DOHH2 (cell line): Measurements from ENCODE around the gene TSC2.

Experiments
- EZH2phosphoT487 ChIP-seq: fragments of 200-600 bp; sonication (generic); IDR thresholded peaks from 2 replicates; pipeline ENCODE4 v1.6.1; 2017; ENCODE audit warnings: borderline replicate concordance, mild to moderate bottlenecking, antibody characterized with exemption, low read length, moderate library complexity, mixed read lengths
- TF ChIP-seq, protein P1 (sequence below): fragments of 200-600 bp; sonication (generic); IDR thresholded peaks from one replicate; pipeline ENCODE4 v1.5.1; 2014; ENCODE audit warnings: antibody characterized with exemption, mild to moderate bottlenecking, low read depth, low read length; ENCODE audit not compliant: poor library complexity, severe bottlenecking

DNA sequence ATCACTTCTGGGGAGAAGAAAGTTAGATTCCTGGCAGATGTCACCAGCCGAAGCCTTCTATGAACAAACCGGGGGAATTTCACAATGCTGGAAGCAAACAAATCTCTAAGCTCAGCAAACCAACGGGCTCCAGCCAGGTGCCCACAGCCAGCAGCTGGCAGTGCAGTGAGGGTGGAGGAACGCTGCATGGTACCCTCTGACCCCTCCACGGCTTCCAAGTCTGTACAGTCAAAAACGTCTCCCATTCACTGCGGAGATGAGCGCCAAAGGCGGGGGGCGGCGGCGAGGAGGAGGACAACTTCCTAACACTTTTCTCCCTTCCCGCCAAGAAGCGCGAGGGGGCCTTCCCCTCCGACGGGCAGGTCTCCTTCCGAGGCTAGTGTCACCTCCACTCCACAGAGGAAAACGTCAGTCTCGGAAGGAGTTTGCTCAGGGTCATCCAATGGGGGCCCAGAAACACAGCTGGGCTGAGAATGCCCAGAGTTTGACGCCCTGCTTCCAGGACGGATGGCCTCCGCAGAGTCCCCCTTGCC is 39.1 kb upstream of the TSC2 start:
- TF ChIP-seq, protein P1, sequence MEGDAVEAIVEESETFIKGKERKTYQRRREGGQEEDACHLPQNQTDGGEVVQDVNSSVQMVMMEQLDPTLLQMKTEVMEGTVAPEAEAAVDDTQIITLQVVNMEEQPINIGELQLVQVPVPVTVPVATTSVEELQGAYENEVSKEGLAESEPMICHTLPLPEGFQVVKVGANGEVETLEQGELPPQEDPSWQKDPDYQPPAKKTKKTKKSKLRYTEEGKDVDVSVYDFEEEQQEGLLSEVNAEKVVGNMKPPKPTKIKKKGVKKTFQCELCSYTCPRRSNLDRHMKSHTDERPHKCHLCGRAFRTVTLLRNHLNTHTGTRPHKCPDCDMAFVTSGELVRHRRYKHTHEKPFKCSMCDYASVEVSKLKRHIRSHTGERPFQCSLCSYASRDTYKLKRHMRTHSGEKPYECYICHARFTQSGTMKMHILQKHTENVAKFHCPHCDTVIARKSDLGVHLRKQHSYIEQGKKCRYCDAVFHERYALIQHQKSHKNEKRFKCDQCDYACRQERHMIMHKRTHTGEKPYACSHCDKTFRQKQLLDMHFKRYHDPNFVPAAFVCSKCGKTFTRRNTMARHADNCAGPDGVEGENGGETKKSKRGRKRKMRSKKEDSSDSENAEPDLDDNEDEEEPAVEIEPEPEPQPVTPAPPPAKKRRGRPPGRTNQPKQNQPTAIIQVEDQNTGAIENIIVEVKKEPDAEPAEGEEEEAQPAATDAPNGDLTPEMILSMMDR = no peak
- TF ChIP-seq EZH2phosphoT487 = no peak
